Hepatocyte (in vitro differentiated cells): ENCODE data around the gene MUL1.

Source experiments
- CTCF ChIP-seq: fragments of 200-600 bp; sonication (generic); IDR thresholded peaks from 2 replicates; pipeline ENCODE4 v1.5.1; 2016; ENCODE audit warnings: antibody characterized with exemption, mild to moderate bottlenecking; ENCODE audit not compliant: poor library complexity
- EZH2 ChIP-seq: fragments of 200-600 bp; sonication (generic); IDR thresholded peaks from 2 replicates; pipeline ENCODE4 v1.6.1; 2016; ENCODE audit warnings: antibody characterized with exemption, mild to moderate bottlenecking, borderline replicate concordance
- EZH2phosphoT487 ChIP-seq: fragments of 200-600 bp; sonication (generic); IDR thresholded peaks from one replicate; pipeline ENCODE4 v1.6.1; 2018; ENCODE audit warnings: antibody characterized with exemption, mild to moderate bottlenecking, low read depth, moderate library complexity; ENCODE audit not compliant: unreplicated experiment, severe bottlenecking

GRCh38 chr1:20521960-20522861 is 14.3 kb upstream of the MUL1 start:
- TF ChIP-seq CTCF (peak; percentile 94), EZH2 (no peak), EZH2phosphoT487 (no peak)
